Urinary bladder (tissue), 4 donors: ENCODE results near the gene PTPN1. TPM values are rescaled to one million over a fixed set of nuclear protein-coding genes. Genes with fewer than 3 reads are reported as not detected.

ENCODE experiments used
- DNase-seq: peaks from one replicate; pipeline ENCODE4 v3.0.0-alpha.2; 2015; ENCODE audit errors: extremely low spot score
- H3K27ac ChIP-seq: one replicate; pipeline ENCODE4 v1.5.1; 2013; ENCODE audit warnings: low read depth, mild to moderate bottlenecking, moderate library complexity
- H3K36me3 ChIP-seq: one replicate; pipeline ENCODE4 v1.6.1; 2013; ENCODE audit warnings: mild to moderate bottlenecking, moderate library complexity; ENCODE audit not compliant: insufficient read depth
- H3K4me1 ChIP-seq: one replicate; pipeline ENCODE4 v1.6.1; 2013; ENCODE audit warnings: mild to moderate bottlenecking, moderate library complexity; ENCODE audit not compliant: insufficient read depth
- H3K4me3 ChIP-seq: one replicate; pipeline ENCODE4 v1.5.1; 2013; ENCODE audit warnings: low read depth, low read length
- WGBS: extraction: QIAGEN DNeasy Blood & Tissue Kit; methylation state at CpG from one replicate; pipeline ENCODE4 v1.1.7; 2013; 5-methylcytosine and 5-hydroxymethylcytosine counted together
- polyA plus RNA-seq: library from polyadenylated mRNA; stranded (reverse); fragments of 200-250 nt; gene quantifications from one replicate; pipeline ENCODE4 v1.2.3, GENCODE V29; 2013
- small RNA-seq: library from RNA; depleted of rRNA; stranded (forward); fragments of <200 nt; gene quantifications from one replicate; pipeline ENCODE3, GENCODE V24; 2014
- total RNA-seq: library from RNA; depleted of rRNA; stranded (reverse); fragments of >200 nt; gene quantifications from one replicate; pipeline ENCODE4 v1.2.3, GENCODE V29; 2014
- donor health status: healthy with polysubstance abuse.
- donor health status: healthy.

The PTPN1 gene
- total and polyA plus RNA-seq, 2 donors, result 15.0 to 26.4 TPM

GRCh38 chr20:50632701-50633100 is 122.5 kb downstream of the PTPN1 start:
- 92% methylated on average over 5 of the region's 5 CpGs for WGBS
- Histone ChIP-seq H3K27ac (no peak overlapping the region), H3K4me3 (no peak overlapping the region), H3K36me3 (no peaks in the 10 kb centered on the region), H3K4me1 (no peaks in the 10 kb centered on the region)
- DNase-seq, result no peak

- no peaks in the 10 kb centered on the region for H3K36me3 ChIP-seq
- 71% methylated on average over 10 of the region's 10 CpGs for WGBS
- no peak overlapping the region for H3K4me3 ChIP-seq
- H3K4me1 ChIP-seq, result no peaks in the 10 kb centered on the region
- H3K27ac ChIP-seq, result no peak overlapping the region
- DNase-seq, result no peak
These were observed 123.2 kb downstream of the PTPN1 start for GRCh38 chr20:50633361-50633760.

- WGBS, result 81% methylated on average over 6 of the region's 6 CpGs
- Histone ChIP-seq H3K4me1 (no peaks in the 10 kb centered on the region), H3K4me3 (no peak overlapping the region), H3K36me3 (no peaks in the 10 kb centered on the region), H3K27ac (no peak overlapping the region)
- DNase-seq, result no peak
These were observed 124.0 kb downstream of the PTPN1 start for GRCh38 chr20:50634191-50634590.

Small RNAs within 50 kb of the gene (small RNA-seq; reads per million reads assigned to genes)
- gene COX6CP2 (not detected), gene MIR1302-5 (not detected), gene MIR645 (not detected), gene RF00019 (not detected)

Other genes starting within 250 kb of the PTPN1 start
- 8.2 TPM for gene RIPOR3, start 181.2 kb downstream of the PTPN1 start, total RNA-seq
- 15.0 TPM for gene RIPOR3, start 181.2 kb downstream of the PTPN1 start, polyA plus RNA-seq
- 11.7 TPM for gene PARD6B, start 221.2 kb downstream of the PTPN1 start, total RNA-seq
- 0.52 TPM for gene PARD6B, start 221.2 kb downstream of the PTPN1 start, polyA plus RNA-seq